CD4-positive, alpha-beta T cell (primary cell): ENCODE measurements around the gene YIPF7. TPM values are rescaled to one million over a fixed set of nuclear protein-coding genes. Genes with fewer than 3 reads are reported as not detected.

Source experiments
- ATAC-seq: fragments of 200-7000 bp; cut with Tn5 transposase; one replicate; pipeline ENCODE4 v1.10.0; 2022; ENCODE audit warnings: mild to moderate bottlenecking; ENCODE audit not compliant: poor library complexity
- CTCF ChIA-PET: fragments of 350-600 bp; sonication (Branson Sonifier 250); formaldehyde crosslinking; loops from one replicate; lab custom pipeline; 2021; ENCODE audit warnings: antibody characterized with exemption, inconsistent platforms; lab: Charles Lee
- POLR2A ChIA-PET: fragments of 350-600 bp; sonication (Branson Sonifier 250); formaldehyde crosslinking; loops from one replicate; lab custom pipeline; 2021; ENCODE audit warnings: antibody characterized with exemption, inconsistent platforms; lab: Charles Lee
- DNase-seq, 14 experiments: peaks; one replicate each; pipeline ENCODE4 v3.0.0-alpha.2; 2013 to 2020; ENCODE audit warnings: mixed read lengths in 2 of 14
- H3K27ac ChIP-seq, 2 donors: one replicate each; pipeline versions ENCODE4 v1.5.1 to v1.7.0; 2013; ENCODE audit warnings: low read length in 2 of 2, low read depth in 1 of 2, mild to moderate bottlenecking in 1 of 2
- H3K27me3 ChIP-seq, 2 experiments: 1 replicate in 1 of 2; 2 replicates in 1 of 2; pipeline versions ENCODE4 v1.6.1 to v1.7.0; 2013; ENCODE audit warnings: low read length in 2 of 2, control low read depth in 1 of 2, mild to moderate bottlenecking in 1 of 2, moderate library complexity in 1 of 2; ENCODE audit not compliant: insufficient read depth in 2 of 2, control insufficient read depth in 1 of 2
- H3K36me3 ChIP-seq: one replicate; pipeline ENCODE4 v1.6.1; 2013; ENCODE audit warnings: low read length, control low read depth; ENCODE audit not compliant: insufficient read depth
- H3K4me1 ChIP-seq: one replicate; pipeline ENCODE4 v1.6.1; 2013; ENCODE audit warnings: low read length, control low read depth; ENCODE audit not compliant: insufficient read depth
- H3K4me3 ChIP-seq: one replicate; pipeline ENCODE4 v1.5.1; 2013; ENCODE audit warnings: mild to moderate bottlenecking, low read length, moderate library complexity
- H3K9me3 ChIP-seq, 2 experiments: 1 replicate in 1 of 2; 2 replicates in 1 of 2; pipeline versions ENCODE4 v1.6.1 to v1.7.0; 2013; ENCODE audit warnings: low read length in 2 of 2, mild to moderate bottlenecking in 2 of 2, control low read depth in 1 of 2, moderate library complexity in 1 of 2; ENCODE audit not compliant: control insufficient read depth in 1 of 2, insufficient read depth in 1 of 2
- H3K27ac Mint-ChIP-seq: one replicate; pipeline ENCODE4 v1.8.0; 2020; ENCODE audit warnings: mixed read lengths
- H3K27me3 Mint-ChIP-seq: one replicate; pipeline ENCODE4 v1.8.0; 2021; ENCODE audit warnings: mixed read lengths
- H3K36me3 Mint-ChIP-seq: one replicate; pipeline ENCODE4 v1.8.0; 2021; ENCODE audit warnings: low read depth, mixed read lengths
- H3K4me1 Mint-ChIP-seq: one replicate; pipeline ENCODE4 v1.8.0; 2021; ENCODE audit warnings: low read depth, mixed read lengths
- H3K4me3 Mint-ChIP-seq: one replicate; pipeline ENCODE4 v1.8.0; 2020; ENCODE audit warnings: mild to moderate bottlenecking, mixed read lengths
- H3K9me3 Mint-ChIP-seq: one replicate; pipeline ENCODE4 v1.8.0; 2020; ENCODE audit warnings: mixed read lengths
- CTCF ChIP-seq: fragments of 200-600 bp; IDR thresholded peaks from one replicate; pipeline ENCODE4 v1.8.0; 2022; ENCODE audit warnings: antibody characterized with exemption, mild to moderate bottlenecking
- intact Hi-C, 2 experiments: fragments of 100-400 bp; cut with DNase I in 1 of 2; cut with micrococcal nuclease in 1 of 2; formaldehyde crosslinking; loops; one replicate each; pipeline versions ENCODE4 v1.15.1 to v1.9.0; 2023 to 2025; cut with DNase I, micrococcal nuclease
- total RNA-seq, 174 experiments: library from RNA in 2 of 174; stranded (reverse) in 2 of 174; gene quantifications; one replicate each; pipeline ENCODE4 v1.2.3 and lab custom pipeline; 2021 to 2026

YIPF7 gene
- total RNA-seq, 2 experiments from 2014 or later, result not detected

- Histone ChIP-seq H3K27ac (no peak overlapping the region), H3K27me3 (peaks cover 0 to 3% of the 10 kb centered on the region in 2 experiments), H3K4me1 (no peaks in the 10 kb centered on the region), H3K36me3 (no peaks in the 10 kb centered on the region), H3K9me3 (no peaks in the 10 kb centered on the region), H3K4me3 (no peak overlapping the region)
- DNase-seq (no peak), ATAC-seq (no peak)
- Mint-ChIP-seq H3K27me3 (peaks cover 20% of the 10 kb centered on the region), H3K27ac (no peak overlapping the region), H3K36me3 (no peaks in the 10 kb centered on the region), H3K4me3 (no peak overlapping the region), H3K4me1 (no peaks in the 10 kb centered on the region), H3K9me3 (no peaks in the 10 kb centered on the region)
- CTCF ChIA-PET, result no interaction called here
- TF ChIP-seq CTCF, result no peak
- POLR2A ChIA-PET, result no interaction called here
- intact Hi-C loops, result no loop called here
These were observed 9.0 kb upstream of the YIPF7 start for GRCh38 chr4:44660396-44660795.

GRCh38 chr4:44652002-44652401 is 577 bp upstream of the YIPF7 start:
- DNase-seq (no peak), ATAC-seq (no peak)
- H3K9me3 Mint-ChIP-seq, result no peaks in the 10 kb centered on the region
- no peak overlapping the region for H3K27ac Mint-ChIP-seq
- Histone ChIP-seq H3K9me3 (no peaks in the 10 kb centered on the region), H3K27ac (no peak overlapping the region), H3K27me3 (peaks cover 0 to 11% of the 10 kb centered on the region in 2 experiments), H3K36me3 (no peaks in the 10 kb centered on the region), H3K4me3 (no peak overlapping the region), H3K4me1 (no peaks in the 10 kb centered on the region)
- no peak for TF ChIP-seq CTCF
- H3K4me3 Mint-ChIP-seq, result no peak overlapping the region
- H3K4me1 Mint-ChIP-seq, result no peaks in the 10 kb centered on the region
- peaks cover 11% of the 10 kb centered on the region for H3K27me3 Mint-ChIP-seq
- ChIA-PET POLR2A (interaction anchor here (0.7 kb wide), 1 partner anchor 22 kb away, joined by 3 read pairs; no protein-coding TSS in a partner anchor), CTCF (no interaction called here)
- intact Hi-C loops, result no loop called here
- no peaks in the 10 kb centered on the region for H3K36me3 Mint-ChIP-seq

- peaks cover 11% of the 10 kb centered on the region for H3K27me3 Mint-ChIP-seq
- H3K27ac Mint-ChIP-seq, result no peak overlapping the region
- CTCF ChIA-PET, result no interaction called here
- TF ChIP-seq CTCF, result no peak
- no peak overlapping the region for H3K4me3 Mint-ChIP-seq
- peaks cover 2% of the 10 kb centered on the region for H3K9me3 Mint-ChIP-seq
- Histone ChIP-seq H3K4me3 (no peak overlapping the region), H3K9me3 (peaks cover 0 to 12% of the 10 kb centered on the region in 2 experiments), H3K27ac (no peak overlapping the region), H3K4me1 (no peaks in the 10 kb centered on the region), H3K27me3 (peaks cover 0 to 6% of the 10 kb centered on the region in 2 experiments), H3K36me3 (no peaks in the 10 kb centered on the region)
- no peaks in the 10 kb centered on the region for H3K4me1 Mint-ChIP-seq
- intact Hi-C loops, result no loop called here
- POLR2A ChIA-PET, result interaction anchor here (0.7 to 1.1 kb wide), 2 partner anchors 32 to 52 kb away, joined by 3 to 4 read pairs; partner anchors contain the start of gene GUF1
- ATAC-seq (no peak), DNase-seq (no peak)
- H3K36me3 Mint-ChIP-seq, result no peaks in the 10 kb centered on the region
These were observed 5.3 kb downstream of the YIPF7 start for GRCh38 chr4:44646151-44646550.
